ENCODE results near the gene R3HDM2. TPM values are rescaled to one million over a fixed set of nuclear protein-coding genes. Genes with fewer than 3 reads are reported as not detected.

The R3HDM2 gene
- total and polyA plus RNA-seq, 2 of the 13 experiments (the other 11 are each of a cell fraction or from before 2014, with no cell fraction given), result 11.1 to 23.5 TPM

DNA sequence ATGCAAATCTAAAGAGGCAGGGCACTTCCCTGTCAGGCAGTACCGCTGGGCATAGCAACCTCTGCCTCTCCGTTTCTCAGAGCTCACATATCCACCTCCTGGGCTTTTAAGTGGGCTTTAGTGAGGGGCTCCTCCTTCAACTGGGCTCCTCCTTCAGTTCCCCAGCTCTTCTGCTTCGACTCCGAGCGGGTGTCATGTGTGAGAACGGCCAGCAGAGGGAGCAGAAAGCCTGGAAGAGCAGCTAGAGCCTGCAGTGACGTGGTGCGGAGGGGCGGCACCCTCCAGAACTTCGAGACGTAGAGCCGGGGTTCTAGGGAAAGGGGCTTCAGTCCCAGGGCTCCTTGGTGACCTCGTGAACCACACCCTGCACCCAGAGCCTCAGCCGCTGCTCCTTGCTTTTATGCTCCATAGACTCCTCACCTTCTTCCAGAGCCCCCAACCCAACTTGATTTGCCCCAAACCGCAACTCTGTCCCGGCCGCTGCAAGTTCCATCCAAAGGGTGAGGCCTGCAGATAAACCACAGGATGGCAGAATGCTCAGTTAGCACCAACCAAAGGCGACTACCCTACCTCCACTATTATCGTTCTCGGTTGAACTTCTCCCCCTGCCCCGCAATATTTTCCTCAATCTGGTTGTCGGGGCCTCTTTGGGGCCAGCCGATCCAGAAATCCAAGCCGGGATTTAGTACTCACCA, 28.4 kb upstream of the R3HDM2 start (continued):
- no peak for TF ChIP-seq CHD2 (IDR thresholded peaks at IDR 0.05; ENCODE audit: low read depth, low read length)
- TF ChIP-seq HMGA1 (CRISPR knock-in tag; conservative IDR thresholded peaks at IDR 0.05), result no peak
- peak; percentile 82; the same call in 1 of the 2 replicates for TF ChIP-seq ZNF605 (CRISPR knock-in tag; IDR thresholded peaks at IDR 0.05)
- TF ChIP-seq, protein P1, sequence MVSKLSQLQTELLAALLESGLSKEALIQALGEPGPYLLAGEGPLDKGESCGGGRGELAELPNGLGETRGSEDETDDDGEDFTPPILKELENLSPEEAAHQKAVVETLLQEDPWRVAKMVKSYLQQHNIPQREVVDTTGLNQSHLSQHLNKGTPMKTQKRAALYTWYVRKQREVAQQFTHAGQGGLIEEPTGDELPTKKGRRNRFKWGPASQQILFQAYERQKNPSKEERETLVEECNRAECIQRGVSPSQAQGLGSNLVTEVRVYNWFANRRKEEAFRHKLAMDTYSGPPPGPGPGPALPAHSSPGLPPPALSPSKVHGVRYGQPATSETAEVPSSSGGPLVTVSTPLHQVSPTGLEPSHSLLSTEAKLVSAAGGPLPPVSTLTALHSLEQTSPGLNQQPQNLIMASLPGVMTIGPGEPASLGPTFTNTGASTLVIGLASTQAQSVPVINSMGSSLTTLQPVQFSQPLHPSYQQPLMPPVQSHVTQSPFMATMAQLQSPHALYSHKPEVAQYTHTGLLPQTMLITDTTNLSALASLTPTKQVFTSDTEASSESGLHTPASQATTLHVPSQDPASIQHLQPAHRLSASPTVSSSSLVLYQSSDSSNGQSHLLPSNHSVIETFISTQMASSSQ (IDR thresholded peaks at IDR 0.05; ENCODE audit: low read depth), result no peak
- TF ChIP-seq, protein P1 (CRISPR knock-in tag; IDR thresholded peaks at IDR 0.05; ENCODE audit: borderline replicate concordance), result no peak
- no peak for TF ChIP-seq ARNTL (CRISPR knock-in tag; IDR thresholded peaks at IDR 0.05)
- TF ChIP-seq MATR3 (CRISPR knock-in tag; IDR thresholded peaks at IDR 0.05), result no peak
- TF ChIP-seq BRCA1 (CRISPR knock-in tag; IDR thresholded peaks at IDR 0.05), result no peak
- TF ChIP-seq ZNF562 (CRISPR knock-in tag; IDR thresholded peaks at IDR 0.05; ENCODE audit: borderline replicate concordance), result no peak
- no peak for TF ChIP-seq ZNF292 (CRISPR knock-in tag; IDR thresholded peaks at IDR 0.05; ENCODE audit: borderline replicate concordance, low read depth)
- no peak for TF ChIP-seq PAF1 (CRISPR knock-in tag; IDR thresholded peaks at IDR 0.05)
- no peak for TF ChIP-seq RFXANK (CRISPR knock-in tag; IDR thresholded peaks at IDR 0.05)
- TF ChIP-seq SYNCRIP (IDR thresholded peaks at IDR 0.05; ENCODE audit: insufficient read depth, low read depth, low read length), result no peak
- TF ChIP-seq EED (CRISPR knock-in tag; IDR thresholded peaks at IDR 0.05), result no peak
- TF ChIP-seq ZBTB38 (CRISPR knock-in tag; IDR thresholded peaks at IDR 0.05), result no peak
- peak; percentile 21; the same call in 1 of the 2 replicates for TF ChIP-seq HES4 (CRISPR knock-in tag; IDR thresholded peaks at IDR 0.05; ENCODE audit: borderline replicate concordance)
- no peak for TF ChIP-seq ZNF17 (CRISPR knock-in tag; IDR thresholded peaks at IDR 0.05)
- peak; percentile 35; the same call in 1 of the 2 replicates for TF ChIP-seq POGZ (CRISPR knock-in tag; IDR thresholded peaks at IDR 0.05)
- TF ChIP-seq TCF7 (IDR thresholded peaks at IDR 0.05; ENCODE audit: low read depth), result no peak
- TF ChIP-seq ZNF652 (CRISPR knock-in tag; IDR thresholded peaks at IDR 0.05; ENCODE audit: borderline replicate concordance, low read depth), result no peak
- no peak for TF ChIP-seq MZF1 (CRISPR knock-in tag; IDR thresholded peaks at IDR 0.05; ENCODE audit: borderline replicate concordance)
- TF ChIP-seq ZNF777 (CRISPR knock-in tag; IDR thresholded peaks at IDR 0.05), result peak; percentile 58; the same call in 1 of the 2 replicates
- TF ChIP-seq MTA3 (CRISPR knock-in tag; IDR thresholded peaks at IDR 0.05), result no peak
- peak; percentile 76 for TF ChIP-seq AGO1 (IDR thresholded peaks at IDR 0.05; ENCODE audit: low read depth, low read length, poor library complexity, severe bottlenecking)
- TF ChIP-seq, protein P2, sequence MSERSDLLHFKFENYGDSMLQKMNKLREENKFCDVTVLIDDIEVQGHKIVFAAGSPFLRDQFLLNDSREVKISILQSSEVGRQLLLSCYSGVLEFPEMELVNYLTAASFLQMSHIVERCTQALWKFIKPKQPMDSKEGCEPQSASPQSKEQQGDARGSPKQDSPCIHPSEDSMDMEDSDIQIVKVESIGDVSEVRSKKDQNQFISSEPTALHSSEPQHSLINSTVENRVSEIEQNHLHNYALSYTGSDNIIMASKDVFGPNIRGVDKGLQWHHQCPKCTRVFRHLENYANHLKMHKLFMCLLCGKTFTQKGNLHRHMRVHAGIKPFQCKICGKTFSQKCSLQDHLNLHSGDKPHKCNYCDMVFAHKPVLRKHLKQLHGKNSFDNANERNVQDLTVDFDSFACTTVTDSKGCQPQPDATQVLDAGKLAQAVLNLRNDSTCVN (CRISPR knock-in tag; IDR thresholded peaks at IDR 0.05; ENCODE audit: borderline replicate concordance), result no peak
- no peak for TF ChIP-seq ZFP62 (CRISPR knock-in tag; IDR thresholded peaks at IDR 0.05)
- TF ChIP-seq ZNF510 (CRISPR knock-in tag; IDR thresholded peaks at IDR 0.05; ENCODE audit: low read depth), result no peak
- TF ChIP-seq ZNF274 (CRISPR knock-in tag; IDR thresholded peaks at IDR 0.05), result no peak
- TF ChIP-seq ZNF747 (CRISPR knock-in tag; IDR thresholded peaks at IDR 0.05; ENCODE audit: borderline replicate concordance), result no peak
